ENCODE measurements around the gene DCST2.

Gene DCST2

GRCh38 chr1:155030243-155030795 lies 3.3 kb downstream of the DCST2 start:
- no peak for TF ChIP-seq CTCF (IDR thresholded peaks at IDR 0.05; ENCODE audit: extremely low read depth, insufficient read depth, missing control alignments)
- in situ Hi-C loops (cut with MboI; ENCODE audit: low pct_unique_long_range_greater_than_20kb, low sequenced_read_pairs, unreplicated experiment): no loop called here
- DNase-seq (ENCODE audit: low spot score): no peak

GRCh38 chr1:155029513-155030242 lies 3.9 kb downstream of the DCST2 start:
- in situ Hi-C loops (cut with MboI; ENCODE audit: low pct_unique_long_range_greater_than_20kb, low sequenced_read_pairs, unreplicated experiment): no loop called here
- no peak for TF ChIP-seq CTCF (IDR thresholded peaks at IDR 0.05; ENCODE audit: extremely low read depth, insufficient read depth, missing control alignments)
- DNase-seq (ENCODE audit: low spot score): no peak

GRCh38 chr1:155026588-155026987 lies 7.0 kb downstream of the DCST2 start:
- TF ChIP-seq CTCF (IDR thresholded peaks at IDR 0.05; ENCODE audit: extremely low read depth, insufficient read depth, missing control alignments): no peak
- in situ Hi-C loops (cut with MboI; ENCODE audit: low pct_unique_long_range_greater_than_20kb, low sequenced_read_pairs, unreplicated experiment): no loop called here
- no peak for DNase-seq (ENCODE audit: low spot score)

GRCh38 chr1:155026154-155026553 lies 7.4 kb downstream of the DCST2 start:
- in situ Hi-C loops (cut with MboI; ENCODE audit: low pct_unique_long_range_greater_than_20kb, low sequenced_read_pairs, unreplicated experiment): no loop called here
- DNase-seq (ENCODE audit: low spot score): no peak
- no peak for TF ChIP-seq CTCF (IDR thresholded peaks at IDR 0.05; ENCODE audit: extremely low read depth, insufficient read depth, missing control alignments)

GRCh38 chr1:155024315-155024714 lies 9.3 kb downstream of the DCST2 start:
- TF ChIP-seq CTCF (IDR thresholded peaks at IDR 0.05; ENCODE audit: extremely low read depth, insufficient read depth, missing control alignments): no peak
- no peak for DNase-seq (ENCODE audit: low spot score)
- in situ Hi-C loops (cut with MboI; ENCODE audit: low pct_unique_long_range_greater_than_20kb, low sequenced_read_pairs, unreplicated experiment): no loop called here

GRCh38 chr1:155023627-155024026 lies 10.0 kb downstream of the DCST2 start:
- in situ Hi-C loops (cut with MboI; ENCODE audit: low pct_unique_long_range_greater_than_20kb, low sequenced_read_pairs, unreplicated experiment): no loop called here
- DNase-seq (ENCODE audit: low spot score): no peak
- TF ChIP-seq CTCF (IDR thresholded peaks at IDR 0.05; ENCODE audit: extremely low read depth, insufficient read depth, missing control alignments): no peak
